GM19452 (cell line): ENCODE data around the gene CGB7.
A peak's percentile ranks its signal among the peaks of the same experiment; 100 is the strongest.
"Not testable (repeated sequence)": the region's sequence is repeated elsewhere in the genome, so short reads cannot be mapped to it uniquely, and the experiment has no call there.

ENCODE experiments used
- ATAC-seq: cut with Tn5 transposase; IDR thresholded peaks from one replicate; pipeline ENCODE4 v1.9.1; 2021; ENCODE audit not compliant: unreplicated experiment

Gene CGB7

GRCh38 chr19:49057636-49058234, at the start of gene CGB7:
Gene CGB7, minus strand, starts transcription at chr19:49057749. Its CDS starts 2,374 bp downstream, at chr19:49055375.
- ATAC-seq, result no peak

GRCh38 chr19:49106648-49107135, 49.1 kb upstream of the CGB7 start:
- ATAC-seq, result no peak

DNA sequence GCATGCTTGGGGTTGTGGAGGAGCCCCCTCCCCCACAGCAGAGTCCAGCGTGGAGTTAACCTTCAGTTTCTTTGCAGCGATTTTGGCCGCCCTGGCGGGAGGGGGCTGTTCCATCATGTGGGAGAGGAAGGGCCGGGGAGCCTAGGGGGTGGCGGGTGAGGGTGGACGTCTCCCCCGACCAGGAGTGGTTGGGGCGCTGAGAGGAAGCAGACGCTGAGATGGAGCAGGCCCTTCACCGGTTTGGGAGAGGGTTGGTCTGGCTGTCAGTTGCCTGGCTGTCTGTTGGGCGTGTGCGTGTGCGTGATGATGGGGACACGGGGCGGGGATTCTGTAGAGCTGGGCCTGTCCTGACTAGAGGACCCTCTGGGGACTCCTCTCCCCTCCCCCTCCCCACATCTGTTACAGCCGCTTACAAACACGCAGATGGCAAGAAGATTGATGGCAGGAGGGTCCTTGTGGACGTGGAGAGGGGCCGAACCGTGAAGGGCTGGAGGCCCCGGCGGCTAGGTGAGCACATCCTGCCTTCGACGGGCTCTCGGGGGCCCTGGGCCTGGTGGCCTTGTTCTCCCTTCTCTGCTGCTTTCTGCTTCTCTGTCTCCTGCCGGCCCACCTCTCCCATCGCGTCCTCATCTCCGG, 46.8 kb upstream of the CGB7 start:
- no peak for ATAC-seq

DNA sequence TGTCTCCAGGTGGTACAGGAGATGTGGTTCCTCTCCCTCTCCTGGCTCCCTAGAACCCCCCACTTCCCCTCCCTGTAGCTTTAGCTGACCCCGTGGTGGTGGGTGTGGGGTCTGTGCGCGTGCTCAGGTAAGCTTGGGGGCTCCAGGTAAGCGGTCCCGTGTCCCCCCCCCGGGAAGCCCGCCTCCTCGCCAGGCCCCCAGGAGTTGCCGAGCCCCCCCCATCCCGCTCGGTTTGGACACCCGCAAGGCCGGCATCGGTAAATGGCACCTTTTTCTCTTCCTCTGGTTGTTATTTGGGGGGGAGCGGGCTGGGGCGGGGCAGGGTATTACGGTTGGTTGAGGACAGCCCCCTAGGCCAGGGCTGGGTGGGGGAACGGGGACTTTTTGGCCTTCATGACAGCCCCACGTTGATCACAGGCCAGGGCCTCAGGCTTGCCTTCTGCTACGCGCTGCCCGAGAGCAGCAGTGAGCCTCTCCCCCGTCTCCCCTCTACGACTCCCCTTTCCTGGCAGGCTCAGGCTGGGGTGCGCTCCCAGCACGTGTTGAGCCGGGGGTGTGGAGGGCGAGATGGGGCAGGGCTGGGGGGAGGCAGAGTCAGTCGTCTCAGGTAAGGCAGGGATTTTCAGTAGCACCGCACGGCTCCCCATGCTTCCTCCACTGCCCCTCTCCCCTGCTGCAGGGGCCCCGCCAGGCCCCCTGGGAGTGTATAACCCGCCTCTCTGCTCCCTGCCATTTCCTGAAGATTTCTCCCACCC, 46.0 kb upstream of the CGB7 start:
- ATAC-seq, result no peak

- ATAC-seq, result no peak
Measured at GRCh38 chr19:49102303-49102702, 44.8 kb upstream of the CGB7 start.

DNA sequence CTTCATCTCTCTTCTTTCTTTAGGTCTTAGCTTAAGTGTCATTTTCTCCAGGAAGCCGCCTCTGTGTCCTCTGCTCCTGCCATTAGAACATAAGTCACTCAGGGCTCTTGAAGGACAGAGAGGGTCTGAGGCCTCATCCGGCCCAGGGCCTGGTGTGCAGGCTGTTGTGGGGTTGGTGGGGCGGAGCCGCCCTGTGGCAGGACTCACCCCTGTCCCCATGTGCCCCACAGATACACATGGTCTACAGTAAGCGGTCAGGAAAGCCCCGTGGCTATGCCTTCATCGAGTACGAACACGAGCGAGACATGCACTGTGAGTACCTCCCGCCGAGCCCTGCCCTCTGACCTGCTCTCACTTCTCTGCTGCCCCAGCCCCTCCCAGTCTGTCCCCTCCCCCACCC, 43.6 kb upstream of the CGB7 start:
- ATAC-seq, result no peak

- no peak for ATAC-seq
Measured at GRCh38 chr19:49098795-49099194, 41.2 kb upstream of the CGB7 start.

DNA sequence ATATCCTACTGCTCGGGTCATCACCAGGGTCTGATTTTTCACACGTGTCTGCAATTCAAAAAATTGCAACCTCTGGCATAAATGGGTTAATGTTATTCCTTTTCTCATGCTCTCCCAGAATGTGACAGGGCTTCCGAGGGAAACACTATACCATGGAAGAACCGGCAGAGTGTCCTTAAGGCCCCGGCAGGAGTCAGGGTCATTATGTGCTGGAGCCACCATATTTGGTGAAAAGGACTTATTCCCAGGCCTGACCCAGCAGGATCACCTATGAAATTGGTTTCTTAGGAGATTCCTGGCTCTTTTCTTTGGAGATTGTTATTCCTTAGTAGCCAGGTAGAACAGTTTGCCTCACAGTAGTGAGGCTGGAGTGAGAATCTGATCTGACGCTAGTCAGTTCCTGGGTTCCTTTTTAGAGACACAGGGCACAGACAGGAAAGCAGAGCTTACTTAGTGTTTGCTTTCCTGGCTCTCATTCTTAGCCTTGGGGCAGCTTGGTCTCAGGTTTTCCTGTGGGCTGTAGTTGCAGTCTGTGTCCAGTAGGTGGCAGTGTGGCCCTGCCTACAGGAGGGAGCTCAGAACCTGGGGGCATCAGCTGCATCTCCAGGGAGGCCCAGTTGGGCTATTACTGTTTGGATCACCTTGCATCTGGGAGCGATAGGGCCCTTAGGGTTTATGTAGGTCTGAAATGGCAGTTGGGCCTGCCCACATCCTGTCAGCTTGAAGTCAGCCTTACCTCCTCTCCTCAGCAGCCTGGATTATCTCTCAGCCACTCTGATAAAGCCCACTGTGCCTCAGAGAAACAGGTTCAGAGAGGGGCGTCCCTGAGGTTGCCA, 40.1 kb upstream of the CGB7 start:
- ATAC-seq, result no peak

DNA sequence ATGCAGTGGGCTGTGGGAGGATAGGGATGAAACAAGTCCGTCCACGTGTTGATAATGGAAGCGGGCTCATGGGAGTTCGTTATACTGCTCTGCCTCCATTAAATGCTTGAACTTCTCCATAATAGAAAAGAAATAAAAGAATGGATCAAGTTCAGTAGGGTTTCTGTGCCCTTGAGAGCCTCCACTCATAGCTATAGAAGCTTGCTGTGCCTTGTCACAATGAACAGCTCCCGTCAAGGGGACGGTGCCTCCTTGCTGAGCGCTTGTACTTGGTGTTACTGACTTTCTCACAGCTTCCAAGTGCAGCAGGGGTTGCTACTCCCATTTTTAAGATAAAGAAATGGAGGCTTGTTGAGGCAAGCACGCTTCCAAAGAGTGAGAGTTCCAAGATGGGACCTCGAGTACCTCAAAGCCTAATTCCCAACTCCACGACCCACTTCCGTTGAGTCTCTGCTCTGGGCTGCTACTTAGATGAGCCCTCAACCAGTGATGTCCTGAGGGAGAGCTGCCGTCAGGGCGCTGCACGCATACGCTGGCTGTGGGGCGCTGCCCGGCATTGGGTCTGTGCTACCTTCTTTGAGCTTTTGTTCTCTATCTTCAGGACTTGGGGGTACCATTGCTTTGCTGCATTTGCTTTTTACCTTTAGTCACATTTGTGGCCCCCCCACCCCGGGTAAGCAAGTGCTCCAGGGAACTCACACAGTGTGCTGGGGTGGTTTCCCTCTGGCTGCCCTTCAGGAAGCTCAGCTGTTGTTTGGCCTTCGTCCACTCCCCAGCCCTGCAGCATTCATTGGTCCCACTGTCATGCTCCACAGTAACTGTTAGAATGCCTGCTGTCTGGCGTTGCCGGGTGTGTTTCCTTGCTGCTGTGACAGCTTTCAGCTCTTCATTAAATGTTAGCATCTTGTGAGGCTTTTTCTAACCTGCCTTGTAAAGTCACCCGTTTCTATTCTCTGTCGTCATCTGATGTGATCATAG, 37.2 kb upstream of the CGB7 start:
- ATAC-seq, result no peak

DNA sequence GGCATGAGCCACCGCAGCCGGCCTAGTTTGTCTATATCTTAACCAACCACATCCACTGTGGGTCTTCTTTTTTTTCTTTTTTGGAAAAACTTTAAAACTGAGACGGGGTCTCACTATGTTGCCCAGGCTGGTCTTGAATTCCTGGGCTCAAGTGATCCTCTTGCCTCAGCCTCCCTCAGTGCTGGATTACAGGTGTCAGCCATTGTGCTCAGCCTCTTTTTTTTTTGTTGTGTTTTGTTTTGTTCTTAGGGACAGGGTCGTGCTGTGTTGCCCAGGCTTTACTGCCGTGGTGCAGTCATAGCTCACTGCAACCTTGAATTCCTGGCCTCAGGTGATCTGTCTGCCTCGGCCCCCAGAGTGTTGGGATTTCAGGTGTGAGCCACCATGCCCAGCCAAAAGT, 35.1 kb upstream of the CGB7 start:
- ATAC-seq, result no peak

- ATAC-seq, result no peak
Measured at GRCh38 chr19:49091391-49092038, 34.0 kb upstream of the CGB7 start.

DNA sequence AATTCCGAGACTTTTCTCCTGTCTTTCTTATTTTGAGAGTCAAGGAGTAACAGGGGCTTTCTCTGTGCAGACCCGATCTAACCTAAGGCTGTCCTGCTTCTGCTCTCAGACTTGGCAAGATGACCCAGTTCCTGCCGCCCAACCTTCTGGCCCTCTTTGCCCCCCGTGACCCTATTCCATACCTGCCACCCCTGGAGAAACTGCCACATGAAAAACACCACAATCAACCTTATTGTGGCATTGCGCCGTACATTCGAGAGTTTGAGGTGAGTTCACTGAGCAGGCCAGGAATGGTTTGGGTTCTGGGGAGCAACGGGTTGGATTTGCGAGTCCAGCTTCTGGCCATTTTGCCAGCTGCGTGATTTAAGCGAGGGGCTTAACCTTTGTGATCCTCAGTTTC, 28.7 kb upstream of the CGB7 start:
- no peak for ATAC-seq

DNA sequence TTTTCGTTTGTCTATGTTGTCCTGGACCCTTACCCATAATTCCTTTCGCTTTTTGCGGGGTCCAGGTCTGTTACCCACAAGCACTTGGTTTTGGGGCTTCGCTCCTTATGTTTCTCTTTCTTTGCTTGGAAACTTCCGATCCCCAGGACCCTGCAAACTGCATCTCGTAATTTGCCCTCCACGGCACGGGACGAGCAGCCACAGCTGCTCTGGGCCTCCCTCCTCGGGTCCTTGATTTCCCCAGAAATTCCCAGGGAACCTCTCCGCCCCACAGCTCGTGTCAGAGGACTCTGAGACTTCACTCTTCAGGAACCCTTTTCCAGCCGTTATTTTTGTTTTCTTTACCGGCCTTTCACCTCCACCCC, 28.3 kb upstream of the CGB7 start:
- ATAC-seq, result no peak

- peak; percentile 88 for ATAC-seq
Measured at GRCh38 chr19:49085020-49085867, 27.7 kb upstream of the CGB7 start, which contains the start of gene SNRNP70. Gene SNRNP70, plus strand, starts transcription at chr19:49085451. Its CDS starts 964 bp downstream, at chr19:49086415.

DNA sequence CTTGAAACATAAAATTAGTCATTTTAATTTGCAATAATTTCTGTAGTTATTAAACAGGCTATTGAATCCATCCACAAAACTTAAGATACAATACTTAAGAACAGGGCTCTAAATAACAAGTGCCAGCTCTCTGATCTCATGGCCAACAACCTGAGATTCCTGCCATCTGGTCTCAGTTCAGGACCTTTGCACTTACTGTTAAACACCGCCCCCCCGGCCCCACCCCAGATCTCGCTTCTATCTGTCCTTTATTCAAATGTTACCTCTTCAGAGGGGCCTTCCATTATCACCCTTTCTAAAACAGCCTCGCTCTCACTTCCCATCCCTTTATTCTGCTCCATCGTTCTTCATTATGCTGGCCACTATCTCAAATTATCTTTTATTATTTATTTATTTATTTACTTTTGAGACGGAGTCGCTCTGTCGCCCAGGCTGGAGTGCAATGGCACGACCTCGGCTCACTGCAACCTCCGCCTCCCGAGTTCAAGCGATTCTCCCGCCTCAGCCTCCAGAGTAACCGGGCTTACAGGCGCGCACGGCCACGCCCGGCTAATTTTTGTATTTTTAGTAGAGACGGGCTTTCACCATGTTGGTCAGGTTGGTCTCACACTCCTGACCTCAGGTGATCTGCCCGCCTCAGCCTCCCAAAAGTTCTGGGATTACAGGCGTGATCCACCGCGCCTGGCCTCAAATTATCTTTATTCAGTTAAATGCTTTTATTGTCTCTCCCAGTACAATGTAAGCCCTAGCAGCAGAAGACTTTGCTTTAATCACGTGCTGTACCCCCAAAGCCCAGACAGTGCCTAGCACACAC, 26.9 kb upstream of the CGB7 start:
- ATAC-seq, result no peak

DNA sequence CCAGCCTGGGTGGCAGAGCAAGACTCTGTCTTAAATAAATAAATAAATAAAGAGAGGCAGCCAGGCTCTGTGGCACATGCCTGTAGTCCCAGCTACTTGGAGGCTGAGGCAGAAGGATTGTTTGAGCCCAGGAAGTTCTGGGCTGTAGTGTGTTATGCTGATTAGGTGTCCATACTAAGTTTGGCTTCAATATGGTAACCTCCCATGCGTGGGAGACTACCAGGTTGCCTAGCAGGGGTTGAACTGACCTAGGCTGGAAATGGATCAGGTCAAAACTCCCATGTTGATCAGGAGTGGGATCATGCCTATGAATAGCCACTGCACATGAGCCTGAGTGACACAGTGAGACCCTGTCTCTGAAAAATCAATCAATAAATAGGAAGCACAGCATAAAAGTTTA, 23.7 kb upstream of the CGB7 start:
- no peak for ATAC-seq

DNA sequence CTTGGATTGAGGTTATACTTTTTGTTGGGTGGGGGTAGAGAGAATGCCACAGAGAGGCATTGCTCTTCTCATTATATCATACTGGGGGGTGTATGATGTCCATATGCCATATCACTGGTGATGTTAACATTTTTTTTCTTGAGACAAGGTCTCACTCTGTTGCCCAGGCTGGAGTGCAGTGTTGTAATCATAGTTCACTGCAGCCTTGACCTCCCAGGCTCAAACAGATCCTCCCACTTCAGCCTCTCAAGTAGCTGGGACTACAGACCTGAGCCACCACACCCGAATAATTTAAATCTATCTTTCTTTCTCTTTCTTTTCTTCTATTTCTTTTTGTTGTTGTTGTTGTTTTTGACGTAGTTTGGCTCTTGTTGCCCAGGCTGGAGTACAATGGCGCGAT, 22.8 kb upstream of the CGB7 start:
- ATAC-seq, result no peak

- not testable (repeated sequence) for ATAC-seq
Measured at GRCh38 chr19:49074869-49075268, 17.3 kb upstream of the CGB7 start.
